Measurements from ENCODE around the gene SDK1. TPM values are rescaled to one million over a fixed set of nuclear protein-coding genes. Genes with fewer than 3 reads are reported as not detected.

SDK1 gene
- total and polyA plus RNA-seq, 2 experiments from 2014 or later, result 2.1 to 10.0 TPM

- Histone ChIP-seq H3K4me2 (no peak overlapping the region), H3K27me3 (ENCODE audit: insufficient read depth) (no peaks in the 10 kb centered on the region), H4K20me1 (replicated peaks; ENCODE audit: insufficient read depth) (no peaks in the 10 kb centered on the region), H3F3A (replicated peaks; ENCODE audit: low read depth) (no peaks in the 10 kb centered on the region), H2AFZ (no peak overlapping the region), H3K4me3 (no peak overlapping the region), H3K4me1 (ENCODE audit: insufficient read depth) (no peaks in the 10 kb centered on the region), H3K36me3 (ENCODE audit: insufficient read depth) (no peaks in the 10 kb centered on the region), H3K79me2 (replicated peaks; ENCODE audit: insufficient read depth) (no peaks in the 10 kb centered on the region), H3K27ac (ENCODE audit: low read depth) (no peak overlapping the region), H3K9me2 (ENCODE audit: insufficient read depth) (no peaks in the 10 kb centered on the region)
- ATAC-seq (peak; percentile 70), DNase-seq (ENCODE audit: low spot score) (no peak)
- Mint-ChIP-seq H3K36me3 (ENCODE audit: low read depth) (no peaks in the 10 kb centered on the region), H3K4me1 (peaks cover 3% of the 10 kb centered on the region; the same call in 2 of the 3 replicates), H3K27me3 (ENCODE audit: insufficient read depth, low read depth, poor library complexity) (peaks cover 8% of the 10 kb centered on the region), H3K4me3 (no peak overlapping the region), H3K27ac (no peak overlapping the region), H3K9me3 (no peaks in the 10 kb centered on the region)
- TF ChIP-seq STAT1 (IDR thresholded peaks at IDR 0.05; ENCODE audit: unreplicated experiment) (no peak), EZH2 (IDR thresholded peaks at IDR 0.05; ENCODE audit: low read depth, unreplicated experiment) (no peak), CTCF (conservative IDR thresholded peaks at IDR 0.05; ENCODE audit: low read depth in 2 of 2) (0 out of 4 replicates have a peak, but pooled peaks of 1 of the 2 experiments have one; percentile 6), ZNF114 (CRISPR knock-in tag; IDR thresholded peaks at IDR 0.05) (no peak), EZH2phosphoT487 (IDR thresholded peaks at IDR 0.05; ENCODE audit: unreplicated experiment) (no peak)
These were observed 854.0 kb downstream of the SDK1 start for GRCh38 chr7:4154882-4155535.

GRCh38 chr7:4156190-4156589 is 855.1 kb downstream of the SDK1 start:
- no peaks in the 10 kb centered on the region for H3K79me2 ChIP-seq (replicated peaks; ENCODE audit: insufficient read depth)
- Mint-ChIP-seq H3K27ac (no peak overlapping the region), H3K4me1 (peaks cover 3% of the 10 kb centered on the region; the same call in 2 of the 3 replicates), H3K36me3 (ENCODE audit: low read depth) (no peaks in the 10 kb centered on the region), H3K9me3 (no peaks in the 10 kb centered on the region), H3K4me3 (no peak overlapping the region), H3K27me3 (ENCODE audit: insufficient read depth, low read depth, poor library complexity) (peaks cover 8% of the 10 kb centered on the region)
- no peaks in the 10 kb centered on the region for H3K27me3 ChIP-seq (ENCODE audit: insufficient read depth)
- H3K4me3 ChIP-seq, result no peak overlapping the region
- H3F3A ChIP-seq (replicated peaks; ENCODE audit: low read depth), result no peaks in the 10 kb centered on the region
- no peaks in the 10 kb centered on the region for H4K20me1 ChIP-seq (replicated peaks; ENCODE audit: insufficient read depth)
- no peak overlapping the region for H3K27ac ChIP-seq (ENCODE audit: low read depth)
- H3K4me1 ChIP-seq (ENCODE audit: insufficient read depth), result no peaks in the 10 kb centered on the region
- DNase-seq (ENCODE audit: low spot score) (no peak), ATAC-seq (no peak)
- H2AFZ ChIP-seq, result no peak overlapping the region
- no peaks in the 10 kb centered on the region for H3K36me3 ChIP-seq (ENCODE audit: insufficient read depth)
- no peaks in the 10 kb centered on the region for H3K9me2 ChIP-seq (ENCODE audit: insufficient read depth)
- H3K4me2 ChIP-seq, result no peak overlapping the region
- TF ChIP-seq CTCF (conservative IDR thresholded peaks at IDR 0.05; ENCODE audit: low read depth in 2 of 2) (no peak), NANOG (IDR thresholded peaks at IDR 0.05; ENCODE audit: borderline replicate concordance) (no peak), EZH2 (IDR thresholded peaks at IDR 0.05; ENCODE audit: low read depth, unreplicated experiment) (no peak), STAT1 (IDR thresholded peaks at IDR 0.05; ENCODE audit: unreplicated experiment) (no peak), ZNF331 (CRISPR knock-in tag; IDR thresholded peaks at IDR 0.05; ENCODE audit: low read depth) (no peak), ZNF114 (CRISPR knock-in tag; IDR thresholded peaks at IDR 0.05) (no peak), CREB1 (CRISPR knock-in tag; IDR thresholded peaks at IDR 0.05; ENCODE audit: low read depth) (no peak), POLR2AphosphoS5 (IDR thresholded peaks at IDR 0.05; ENCODE audit: low read depth) (no peak), REST (IDR thresholded peaks at IDR 0.05; ENCODE audit: unreplicated experiment) (no peak), JUNB (IDR thresholded peaks at IDR 0.05; ENCODE audit: unreplicated experiment) (no peak)

Data from GM23338 (cell line).